Measurements from ENCODE around the gene ALDH1L1.

GRCh38 chr3:126104742-126105605, 75.4 kb downstream of the ALDH1L1 start:
- TF ChIP-seq YY1 (IDR thresholded peaks at IDR 0.05; ENCODE audit: insufficient read depth, insufficient read length) (no peak), ZNF274 (IDR thresholded peaks at IDR 0.05; ENCODE audit: low read depth, low read length) (no peak)
